Heart right ventricle (tissue), 16 donors: ENCODE data around the gene WAC. TPM values are rescaled to one million over a fixed set of nuclear protein-coding genes. Genes with fewer than 3 reads are reported as not detected.
"Not testable (repeated sequence)": the region's sequence is repeated elsewhere in the genome, so short reads cannot be mapped to it uniquely, and the experiment has no call there.

Experiments
- ATAC-seq, 8 donors: fragments of 200-7000 bp; cut with Tn5 transposase; one replicate each; pipeline ENCODE4 v1.9.1; 2020; ENCODE audit warnings: mild to moderate bottlenecking in 8 of 8, moderate library complexity in 8 of 8, moderate number of reproducible peaks in 1 of 8
- DNase-seq, 2 donors: peaks; one replicate each; pipeline ENCODE4 v3.0.0-alpha.2; 2020
- H3K27ac ChIP-seq, 10 donors: fragments of 200-600 bp; sonication (generic) in 2 of 10; one replicate each; pipeline versions ENCODE4 v1.5.0 to v1.8.0; 2020 to 2022; ENCODE audit warnings: mild to moderate bottlenecking in 3 of 10
- H3K27me3 ChIP-seq, 7 donors: fragments of 200-600 bp; one replicate each; pipeline ENCODE4 v1.8.0; 2021 to 2022; ENCODE audit warnings: mild to moderate bottlenecking in 2 of 7
- H3K36me3 ChIP-seq, 9 donors: fragments of 200-600 bp; sonication (generic) in 1 of 9; one replicate each; pipeline versions ENCODE4 v1.5.0 to v1.8.0; 2020 to 2022; ENCODE audit warnings: mild to moderate bottlenecking in 2 of 9
- H3K4me1 ChIP-seq, 9 donors: fragments of 200-600 bp; sonication (generic) in 1 of 9; one replicate each; pipeline versions ENCODE4 v1.5.0 to v1.8.0; 2020 to 2022; ENCODE audit warnings: mild to moderate bottlenecking in 4 of 9
- H3K4me3 ChIP-seq, 10 donors: fragments of 200-600 bp; sonication (generic) in 2 of 10; one replicate each; pipeline versions ENCODE4 v1.5.0 to v1.8.0; 2020 to 2022; ENCODE audit warnings: mild to moderate bottlenecking in 7 of 10, moderate library complexity in 2 of 10
- H3K9me3 ChIP-seq, 11 donors: fragments of 200-600 bp in 10 of 11; sonication (generic) in 2 of 11; one replicate each; pipeline versions ENCODE4 v1.5.0 to v1.8.0; 2013 to 2022; ENCODE audit warnings: mild to moderate bottlenecking in 2 of 11, control low read depth in 1 of 11, moderate library complexity in 1 of 11
- WGBS, 2 donors: extraction: QIAGEN DNeasy Blood & Tissue Kit; methylation state at CpG; one replicate each; pipeline ENCODE4 v1.1.7; 2013; ENCODE audit warnings: inconsistent platforms in 1 of 2; 5-methylcytosine and 5-hydroxymethylcytosine counted together
- intact Hi-C, 10 donors: fragments of 100-400 bp; cut with DNase I; formaldehyde crosslinking; loops; one replicate each; pipeline versions ENCODE4 v1.11.1 to v1.14.2; 2022
- long read RNA-seq, 3 donors: library from polyadenylated mRNA; unstranded; transcript quantifications; one replicate each; pipeline ENCODE4 v2.0.0, GENCODE V29; 2020 to 2021
- polyA plus RNA-seq, 2 donors: library from polyadenylated mRNA; stranded (reverse); fragments of 200-250 nt; gene quantifications; one replicate each; pipeline ENCODE4 v1.2.3, GENCODE V29; 2013
- total RNA-seq, 10 donors: library from RNA; stranded (reverse); fragmentation: NEBNext Ultra II Directional in 3 of 10; extraction: Animal tissue kit (Norgen Biotek cat#: 25700) in 3 of 10; gene quantifications; one replicate each; pipeline versions ENCODE4 v1.2.1 to v1.2.4, GENCODE V29; 2021 to 2023
- TF ChIP-seq, protein P1 (sequence below), 9 donors: fragments of 200-600 bp; sonication (generic) in 2 of 9; IDR thresholded peaks; one replicate each; pipeline versions ENCODE4 v1.5.0 to v1.8.0; 2021 to 2022; ENCODE audit warnings: antibody characterized with exemption in 9 of 9, mild to moderate bottlenecking in 5 of 9, moderate library complexity in 1 of 9
- donor health status: Arrhythmogenic right ventricular cardiomyopathy.
- donor health status: ischemic (EF 13 %, LVEDD 7.1; RV severe dilation, severe dysfunction).
- donor health status: healthy with polysubstance abuse.
- donor health status: DM: no; HTN: yes; CAD: no.
- donor health status: DM: no; HTN: no; CAD: no.
- donor health status: ischemic (EF 25% LVEDD 6.9; RV normal size, moderate dysfunction).
- donor health status: ischemic (EF 25% LVEDD 5.7; RV mildly dilated, moderate dysfunction).
- donor health status: healthy.
- donor health status: DM: yes; HTN: yes; CAD: no.
- donor health status: Ischemic cardiomyopathy.
- donor health status: ischemic (EF 35%, LVEDD 5.7; RV mildly dilated, moderate dysfunction).
- donor health status: nonischemic (EF 11% LVEDD 7.7; RV severe dilation, severe dysfunction).
- donor health status: DM: yes; HTN: yes; CAD: no.
- donor health status: PGD.
- donor health status: ischemic (EF 29% LVEDD 5.4; RV normal size, mild dysfunction).
- donor health status: nonischemic (EF 23%, LVEDD 6.1; RV moderate dilation, normal function).

The WAC gene, protein sequence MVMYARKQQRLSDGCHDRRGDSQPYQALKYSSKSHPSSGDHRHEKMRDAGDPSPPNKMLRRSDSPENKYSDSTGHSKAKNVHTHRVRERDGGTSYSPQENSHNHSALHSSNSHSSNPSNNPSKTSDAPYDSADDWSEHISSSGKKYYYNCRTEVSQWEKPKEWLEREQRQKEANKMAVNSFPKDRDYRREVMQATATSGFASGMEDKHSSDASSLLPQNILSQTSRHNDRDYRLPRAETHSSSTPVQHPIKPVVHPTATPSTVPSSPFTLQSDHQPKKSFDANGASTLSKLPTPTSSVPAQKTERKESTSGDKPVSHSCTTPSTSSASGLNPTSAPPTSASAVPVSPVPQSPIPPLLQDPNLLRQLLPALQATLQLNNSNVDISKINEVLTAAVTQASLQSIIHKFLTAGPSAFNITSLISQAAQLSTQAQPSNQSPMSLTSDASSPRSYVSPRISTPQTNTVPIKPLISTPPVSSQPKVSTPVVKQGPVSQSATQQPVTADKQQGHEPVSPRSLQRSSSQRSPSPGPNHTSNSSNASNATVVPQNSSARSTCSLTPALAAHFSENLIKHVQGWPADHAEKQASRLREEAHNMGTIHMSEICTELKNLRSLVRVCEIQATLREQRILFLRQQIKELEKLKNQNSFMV
- total RNA-seq: 100 to 1,000 TPM in 2 of 10 donors, 10 to 100 TPM in 8; 83.8 to 134 (median 95.3) TPM
- polyA plus RNA-seq: 10 to 100 TPM; 17.4 to 33.2 TPM
- long read RNA-seq, donor 1, full-length matches to known transcripts: 20 of 61 reads
- long read RNA-seq, donor 1, partial matches to known transcripts: 19 of 61 reads
- long read RNA-seq, donor 1, other reads (novel, unspliced or antisense): 22 of 61 reads
- long read RNA-seq, donor 2, transcript WAC-203 (14 exons, 3,042 nt): major isoform, 13 of 46 reads
- long read RNA-seq, donor 2, partial matches to known transcripts: 15 of 46 reads
- long read RNA-seq, donor 2, other reads (novel, unspliced or antisense): 15 of 46 reads
- long read RNA-seq, donor 3, full-length matches to known transcripts: 10 of 70 reads
- long read RNA-seq, donor 3, partial matches to known transcripts: 38 of 70 reads
- long read RNA-seq, donor 3, other reads (novel, unspliced or antisense): 22 of 70 reads

DNA sequence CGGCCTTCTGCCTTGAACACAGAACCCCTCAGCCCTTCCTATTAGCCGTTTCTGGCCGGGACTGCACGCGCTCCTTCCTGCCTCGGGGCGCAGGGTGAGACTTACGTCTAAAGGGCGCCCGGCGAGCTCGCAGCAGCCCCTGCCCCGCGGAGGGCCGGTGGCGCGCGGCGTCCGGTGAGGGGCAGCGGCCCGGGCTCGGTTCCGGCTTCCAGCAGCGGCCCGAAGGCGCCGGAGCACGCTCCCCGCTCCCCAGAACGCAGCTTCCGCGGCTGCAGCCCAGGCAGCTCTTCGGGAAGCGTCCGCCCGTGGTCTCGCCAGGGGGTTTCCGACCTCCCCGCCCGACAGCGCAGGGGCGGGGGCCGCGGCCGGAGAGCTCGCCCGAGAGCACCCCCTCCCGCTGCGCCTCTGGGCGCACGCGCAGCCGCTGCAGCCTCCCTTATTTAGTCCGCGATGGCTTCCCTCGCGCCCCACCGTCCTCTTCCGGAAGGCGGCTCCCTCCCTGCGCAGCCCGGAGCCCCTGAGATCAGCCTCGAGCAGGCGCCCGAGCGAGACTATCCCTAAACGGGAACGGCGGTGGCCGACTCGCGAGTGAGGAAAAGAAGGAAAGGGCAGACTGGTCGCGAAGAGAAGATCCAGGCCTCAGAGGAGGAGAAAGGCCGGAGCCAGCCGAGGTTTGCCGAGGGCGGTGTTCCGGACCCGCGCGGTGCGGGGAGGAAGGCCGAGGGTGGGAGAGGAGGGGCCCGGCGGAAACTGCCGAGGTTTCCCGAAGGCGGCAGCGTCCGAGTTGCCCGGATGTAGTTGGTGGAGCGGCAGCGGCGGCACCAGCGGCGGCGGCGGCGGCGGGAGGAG, at the start of gene WAC:
WAC (plus strand) TSS at position 782 of the 849 bp plus-strand sequence. CDS start 462 bp downstream, outside the sequence.
- Histone ChIP-seq H3K4me3 (peak within 1 kb of the TSS; percentile 81 to 94 (median 92)), H3K36me3 (peaks cover 0 to 34% (median 21%) of the 10 kb centered on the region in 9 donors), H3K27ac (peak within 1 kb of the TSS; percentile 97 to 100 (median 99)), H3K9me3 (no peaks in the 10 kb centered on the region), H3K27me3 (no peaks in the 10 kb centered on the region), H3K4me1 (peaks cover 0 to 54% (median 44%) of the 10 kb centered on the region in 9 donors)
- DNase-seq (peak; percentile 96 to 98), ATAC-seq (peak; percentile 95 to 98 (median 98))
- intact Hi-C loops: loop anchor here in 4 of 10 donors (5.0 to 10.0 kb wide), 3 partner anchors 55 to 1288 kb away; partner anchors contain the start of gene ACBD5 (in 1 of the 4)
- 0% methylated on average over 99 to 102 of the region's 102 CpGs for WGBS, 2 donors
- TF ChIP-seq, protein P1, sequence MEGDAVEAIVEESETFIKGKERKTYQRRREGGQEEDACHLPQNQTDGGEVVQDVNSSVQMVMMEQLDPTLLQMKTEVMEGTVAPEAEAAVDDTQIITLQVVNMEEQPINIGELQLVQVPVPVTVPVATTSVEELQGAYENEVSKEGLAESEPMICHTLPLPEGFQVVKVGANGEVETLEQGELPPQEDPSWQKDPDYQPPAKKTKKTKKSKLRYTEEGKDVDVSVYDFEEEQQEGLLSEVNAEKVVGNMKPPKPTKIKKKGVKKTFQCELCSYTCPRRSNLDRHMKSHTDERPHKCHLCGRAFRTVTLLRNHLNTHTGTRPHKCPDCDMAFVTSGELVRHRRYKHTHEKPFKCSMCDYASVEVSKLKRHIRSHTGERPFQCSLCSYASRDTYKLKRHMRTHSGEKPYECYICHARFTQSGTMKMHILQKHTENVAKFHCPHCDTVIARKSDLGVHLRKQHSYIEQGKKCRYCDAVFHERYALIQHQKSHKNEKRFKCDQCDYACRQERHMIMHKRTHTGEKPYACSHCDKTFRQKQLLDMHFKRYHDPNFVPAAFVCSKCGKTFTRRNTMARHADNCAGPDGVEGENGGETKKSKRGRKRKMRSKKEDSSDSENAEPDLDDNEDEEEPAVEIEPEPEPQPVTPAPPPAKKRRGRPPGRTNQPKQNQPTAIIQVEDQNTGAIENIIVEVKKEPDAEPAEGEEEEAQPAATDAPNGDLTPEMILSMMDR (IDR thresholded peaks at IDR 0.05): peak in 3 of 9 donors; percentile 10 to 33 (median 15)

DNA sequence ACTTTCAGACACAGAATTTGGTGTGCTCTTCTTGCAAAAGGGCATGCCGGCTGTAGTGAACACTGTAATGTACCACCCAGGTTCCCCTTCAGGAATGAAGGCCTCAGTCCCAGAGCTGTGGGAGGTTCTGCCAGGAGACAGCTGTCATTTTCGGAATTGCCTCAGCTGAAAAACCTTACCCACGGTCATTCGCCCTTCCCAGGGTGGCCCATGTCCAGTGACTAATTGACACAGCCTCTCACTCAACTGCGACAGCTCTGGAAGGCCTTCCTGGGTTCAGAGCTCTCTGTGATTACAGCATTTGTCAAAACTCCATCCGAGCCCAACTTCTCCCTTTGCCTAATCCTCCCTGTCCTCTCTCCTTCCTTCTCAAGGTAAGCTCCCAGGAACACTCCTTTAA, 43.7 kb upstream of the WAC start:
- Histone ChIP-seq H3K27ac (no peak overlapping the region), H3K4me3 (no peak overlapping the region), H3K4me1 (peaks cover 0 to 36% (median 0%) of the 10 kb centered on the region in 9 donors), H3K27me3 (no peaks in the 10 kb centered on the region), H3K36me3 (no peaks in the 10 kb centered on the region), H3K9me3 (no peaks in the 10 kb centered on the region)
- 88 to 94% methylated on average over 6 of the region's 6 CpGs for WGBS, 2 donors
- DNase-seq (no peak), ATAC-seq (no peak)
- TF ChIP-seq, protein P1 (IDR thresholded peaks at IDR 0.05): no peak
- intact Hi-C loops: no loop called here

DNA sequence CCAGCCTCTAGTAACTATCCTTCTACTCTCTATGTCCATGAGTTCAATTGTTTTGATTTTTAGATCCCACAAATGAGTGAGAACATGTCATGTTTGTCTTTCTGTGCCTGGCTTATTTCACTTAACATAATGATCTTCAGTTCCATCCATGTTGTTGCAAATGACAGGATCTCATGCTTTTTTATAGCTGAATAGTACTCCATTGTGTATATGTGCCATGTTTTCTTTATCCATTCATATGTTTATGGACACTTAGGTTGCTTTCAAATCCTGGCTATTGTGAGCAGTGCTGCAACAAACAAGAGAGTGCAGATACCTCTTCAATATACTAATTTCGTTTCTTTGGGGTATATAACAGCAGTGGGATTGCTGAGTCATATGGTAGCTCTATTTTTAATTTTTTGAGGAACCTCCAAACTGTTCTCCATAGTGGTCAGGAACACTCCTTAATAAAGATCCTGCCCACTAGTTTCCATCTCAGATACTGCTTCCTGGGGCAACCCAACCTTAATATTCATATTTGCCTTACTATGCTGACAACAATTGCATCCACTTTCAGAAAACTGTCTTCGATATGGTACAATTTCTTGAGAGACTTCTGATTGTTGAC, 42.6 kb upstream of the WAC start:
- H3K9me3 ChIP-seq, H3K4me3 ChIP-seq, DNase-seq, H3K27ac ChIP-seq, intact Hi-C loops, ATAC-seq, H3K36me3 ChIP-seq, H3K27me3 ChIP-seq: not testable (repeated sequence)
- H3K4me1 ChIP-seq: peaks cover 0 to 36% (median 0%) of the 10 kb centered on the region in 9 donors
- 83 to 88% methylated on average over 2 of the region's 2 CpGs for WGBS, 2 donors
